HG03280 (cell line): ENCODE measurements around the gene CCZ1B.
A peak's percentile ranks its signal among the peaks of the same experiment; 100 is the strongest.
"Not testable (repeated sequence)": the region's sequence is repeated elsewhere in the genome, so short reads cannot be mapped to it uniquely, and the experiment has no call there.

ENCODE experiments used
- ATAC-seq: cut with Tn5 transposase; IDR thresholded peaks from one replicate; pipeline ENCODE4 v1.9.1; 2021; ENCODE audit warnings: mild to moderate bottlenecking, moderate library complexity; ENCODE audit not compliant: unreplicated experiment

Gene CCZ1B

GRCh38 chr7:6831018-6831725 lies 5.1 kb upstream of the CCZ1B start:
- no peak for ATAC-seq

- ATAC-seq: not testable (repeated sequence)
Measured at GRCh38 chr7:6830026-6830425, 4.0 kb upstream of the CCZ1B start.

- not testable (repeated sequence) for ATAC-seq
Measured at GRCh38 chr7:6829616-6830015, 3.5 kb upstream of the CCZ1B start.

GRCh38 chr7:6827180-6827579 lies 1.1 kb upstream of the CCZ1B start:
- not testable (repeated sequence) for ATAC-seq

DNA sequence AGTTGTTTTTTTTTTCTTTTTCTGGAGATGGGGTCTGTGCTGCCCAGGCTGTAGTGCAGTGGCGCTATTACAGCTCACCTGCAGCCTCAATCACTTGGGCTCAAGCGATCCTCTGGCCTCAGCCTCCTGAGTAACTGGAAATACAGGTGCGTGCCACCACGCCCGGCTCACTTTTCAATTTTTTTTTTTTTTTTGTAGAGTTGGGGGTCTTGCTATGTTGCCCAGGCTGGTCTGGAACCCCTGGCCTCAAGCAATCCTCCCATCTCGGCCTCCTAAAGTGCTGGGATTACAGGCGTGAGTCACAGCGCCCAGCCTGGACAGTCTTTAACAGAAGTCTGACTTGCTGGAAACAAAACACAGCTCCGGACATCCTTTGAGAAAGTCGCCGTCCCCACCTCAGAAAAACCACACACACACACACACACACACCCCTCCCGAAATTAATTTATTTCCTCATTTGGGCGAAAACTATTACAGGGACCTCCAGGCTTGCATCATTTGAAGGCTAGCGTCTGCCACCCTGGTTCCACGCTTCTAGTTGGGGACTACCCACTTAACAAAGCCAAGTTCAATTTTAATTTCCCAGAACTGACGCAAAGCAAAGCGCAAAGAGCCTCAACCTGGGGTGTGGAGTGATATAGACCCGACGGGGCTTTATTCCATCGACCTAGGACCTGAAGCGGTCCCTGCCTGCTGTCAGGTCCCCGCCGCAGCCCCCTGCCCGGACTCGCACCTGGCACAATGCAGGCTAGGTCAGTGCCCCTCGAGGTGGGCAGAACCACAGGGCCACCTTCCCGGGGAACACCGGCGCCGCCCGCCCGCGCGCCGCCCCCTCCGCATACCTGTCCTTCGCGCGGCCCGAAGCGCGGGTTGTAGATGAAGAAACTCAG lies 594 bp downstream of the CCZ1B start:
- ATAC-seq: peak; percentile 39

- ATAC-seq: not testable (repeated sequence)
Measured at GRCh38 chr7:6821622-6822021, 4.5 kb downstream of the CCZ1B start.

GRCh38 chr7:6815470-6815869 lies 10.6 kb downstream of the CCZ1B start:
- not testable (repeated sequence) for ATAC-seq

DNA sequence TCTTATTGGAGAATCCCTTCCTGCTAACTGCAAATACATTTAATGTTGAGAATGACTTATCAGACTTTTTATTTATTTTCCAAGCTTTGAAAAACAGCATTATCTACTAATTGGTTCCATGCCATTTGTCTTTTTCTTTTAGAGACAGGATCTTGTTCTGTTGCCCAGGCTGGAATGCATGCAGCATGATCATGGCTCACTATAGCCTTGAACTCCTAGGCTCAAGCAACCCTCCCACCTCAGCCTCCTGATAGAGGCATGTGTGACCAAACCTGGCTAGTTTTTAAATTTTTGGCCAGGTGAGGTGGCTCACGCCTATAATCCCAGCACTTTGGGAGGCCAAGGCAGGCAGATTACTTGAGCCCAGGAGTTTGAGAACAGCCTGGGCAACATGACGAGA lies 13.1 kb downstream of the CCZ1B start:
- not testable (repeated sequence) for ATAC-seq

DNA sequence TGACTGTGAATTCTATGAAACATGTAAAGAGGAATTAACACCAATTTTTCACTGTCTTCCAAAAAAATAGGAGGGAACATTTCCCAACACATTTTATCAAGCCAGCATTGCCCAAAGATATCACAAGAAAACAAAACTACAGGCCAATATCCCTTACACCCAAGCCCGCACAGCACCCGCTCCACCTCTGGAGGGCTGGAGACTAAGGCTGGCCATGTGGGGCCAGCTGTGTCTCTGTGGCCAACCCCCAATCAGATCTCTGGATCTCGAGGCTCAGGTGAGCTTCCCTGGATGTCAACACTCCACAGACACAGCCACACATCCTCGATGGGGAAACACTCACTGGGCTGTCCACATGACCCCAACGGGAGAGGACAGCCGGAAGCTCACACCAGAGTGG lies 18.1 kb downstream of the CCZ1B start:
- not testable (repeated sequence) for ATAC-seq

DNA sequence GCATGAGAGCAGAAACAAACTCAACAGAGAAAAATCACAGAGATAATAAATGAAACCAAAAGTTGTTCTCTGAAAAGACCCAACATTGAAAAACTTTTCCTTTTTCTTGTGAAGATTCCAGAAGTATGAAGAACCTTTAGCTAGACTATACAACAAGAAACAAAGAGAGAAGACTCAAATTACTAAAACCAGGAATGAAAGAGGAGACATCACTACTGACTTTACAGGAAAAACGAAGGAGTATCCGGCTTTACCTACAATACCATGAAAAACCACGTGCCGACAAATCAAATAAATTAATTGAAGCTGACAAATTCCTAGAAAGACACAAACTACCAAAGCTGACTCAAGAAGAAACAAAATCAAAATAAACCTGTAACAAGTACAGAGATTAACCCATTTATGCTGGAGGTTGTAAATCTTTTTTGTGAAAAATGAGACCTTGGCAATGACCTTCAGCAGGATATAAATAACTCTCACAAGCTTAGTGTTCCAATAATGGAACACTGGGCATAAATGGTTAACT lies 18.6 kb downstream of the CCZ1B start:
- ATAC-seq: not testable (repeated sequence)

- not testable (repeated sequence) for ATAC-seq
Measured at GRCh38 chr7:6800331-6800730, 25.7 kb downstream of the CCZ1B start.

GRCh38 chr7:6799887-6800286 lies 26.2 kb downstream of the CCZ1B start:
- ATAC-seq: not testable (repeated sequence)

DNA sequence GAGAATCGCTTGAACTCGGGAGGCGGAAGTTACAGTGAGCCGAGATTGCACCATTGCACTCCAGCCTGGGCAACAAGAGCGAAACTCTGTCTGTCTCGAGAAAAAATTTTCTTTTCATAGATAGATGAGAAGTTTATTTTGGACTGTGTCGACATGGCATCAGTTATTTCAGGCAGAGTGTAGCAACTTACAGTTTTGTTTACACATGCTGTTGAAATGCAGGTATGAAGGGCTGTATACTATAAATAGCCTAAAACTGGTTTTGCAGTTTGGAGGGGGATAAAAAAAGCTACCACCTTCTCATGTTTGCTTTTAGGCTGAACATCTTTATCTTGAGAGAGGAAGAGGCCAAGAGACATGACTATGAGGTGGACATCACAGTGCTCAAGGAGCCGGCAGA lies 28.0 kb downstream of the CCZ1B start:
- not testable (repeated sequence) for ATAC-seq

GRCh38 chr7:6797218-6797617 lies 28.9 kb downstream of the CCZ1B start:
- ATAC-seq: not testable (repeated sequence)

GRCh38 chr7:6794276-6794675 lies 31.8 kb downstream of the CCZ1B start:
- not testable (repeated sequence) for ATAC-seq

- ATAC-seq: not testable (repeated sequence)
Measured at GRCh38 chr7:6792113-6792872, 33.8 kb downstream of the CCZ1B start.

DNA sequence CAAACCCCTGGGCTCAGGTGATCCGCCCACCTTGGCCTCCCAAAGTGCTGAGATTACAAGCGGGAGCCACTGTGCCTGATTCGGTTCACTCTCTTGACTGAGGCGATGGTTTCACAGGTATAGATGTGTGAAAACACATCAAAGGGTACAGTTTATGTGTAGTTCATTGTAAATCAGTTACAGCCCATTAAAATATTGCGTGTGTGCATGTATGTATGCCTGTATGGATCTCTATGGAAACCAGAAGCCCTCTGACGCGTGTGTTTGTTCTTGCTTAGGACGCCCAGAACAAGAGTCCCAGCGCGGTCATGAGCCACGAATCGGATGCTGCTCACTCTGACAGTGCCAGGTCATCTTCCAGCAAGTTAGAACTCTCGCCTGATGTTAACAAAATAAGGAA lies 36.7 kb downstream of the CCZ1B start:
- not testable (repeated sequence) for ATAC-seq

- not testable (repeated sequence) for ATAC-seq
Measured at GRCh38 chr7:6781581-6781980, 44.5 kb downstream of the CCZ1B start.

DNA sequence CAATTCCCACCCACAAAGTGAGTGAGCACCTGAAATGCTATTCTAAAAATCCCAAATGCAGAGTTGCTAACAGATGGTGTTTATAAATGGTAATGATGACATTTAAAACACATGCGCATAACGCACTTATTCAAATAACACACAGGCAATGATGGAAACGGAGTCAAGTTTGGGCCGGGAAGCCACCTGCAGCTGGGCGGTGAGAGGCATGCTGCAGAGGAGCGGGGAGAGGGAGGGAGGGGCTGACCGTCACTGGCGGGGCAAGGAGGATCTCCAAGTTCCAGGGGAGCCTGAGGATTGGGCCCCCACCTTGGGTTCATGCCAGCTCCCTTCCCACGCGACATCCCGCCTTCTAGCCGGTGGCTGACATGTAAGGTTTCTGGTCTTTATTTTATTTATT lies 64.9 kb downstream of the CCZ1B start:
- not testable (repeated sequence) for ATAC-seq

GRCh38 chr7:6753964-6754363 lies 72.1 kb downstream of the CCZ1B start, which contains the start of gene RSPH10B2:
RSPH10B2 (plus strand) TSS chr7:6754103; CDS start chr7:6757678, 3,575 bp downstream.
- ATAC-seq: not testable (repeated sequence)

GRCh38 chr7:6750173-6750572 lies 75.9 kb downstream of the CCZ1B start:
- ATAC-seq: not testable (repeated sequence)
